GM06990 (cell line): ENCODE measurements around the gene SLC24A1.
"Not testable (repeated sequence)": the region's sequence is repeated elsewhere in the genome, so short reads cannot be mapped to it uniquely, and the experiment has no call there.

Experiments used
- DNase-seq: peaks from one replicate; pipeline ENCODE4 v3.0.0-alpha.2; 2011; ENCODE audit not compliant: insufficient read length; ENCODE audit errors: extremely low read depth
- H3K27me3 ChIP-seq: replicated peaks from 2 replicates; pipeline ENCODE4 v1.6.0; 2011; ENCODE audit warnings: low read length; ENCODE audit not compliant: control insufficient read depth, insufficient read depth
- H3K36me3 ChIP-seq: 2 replicates; pipeline ENCODE4 v1.5.1; 2011; ENCODE audit warnings: low read length; ENCODE audit not compliant: control insufficient read depth, insufficient read depth
- H3K4me3 ChIP-seq: replicated peaks from 2 replicates; pipeline ENCODE4 v1.5.1; 2011; ENCODE audit warnings: low read depth, mild to moderate bottlenecking, control low read depth, low read length
- TF ChIP-seq, protein P1 (sequence below): IDR thresholded peaks from 2 replicates; pipeline ENCODE4 v1.5.1; 2011; ENCODE audit warnings: low read length, control low read depth, mild to moderate bottlenecking, inconsistent platforms; ENCODE audit not compliant: insufficient read depth, poor library complexity, severe bottlenecking

Gene SLC24A1

DNA sequence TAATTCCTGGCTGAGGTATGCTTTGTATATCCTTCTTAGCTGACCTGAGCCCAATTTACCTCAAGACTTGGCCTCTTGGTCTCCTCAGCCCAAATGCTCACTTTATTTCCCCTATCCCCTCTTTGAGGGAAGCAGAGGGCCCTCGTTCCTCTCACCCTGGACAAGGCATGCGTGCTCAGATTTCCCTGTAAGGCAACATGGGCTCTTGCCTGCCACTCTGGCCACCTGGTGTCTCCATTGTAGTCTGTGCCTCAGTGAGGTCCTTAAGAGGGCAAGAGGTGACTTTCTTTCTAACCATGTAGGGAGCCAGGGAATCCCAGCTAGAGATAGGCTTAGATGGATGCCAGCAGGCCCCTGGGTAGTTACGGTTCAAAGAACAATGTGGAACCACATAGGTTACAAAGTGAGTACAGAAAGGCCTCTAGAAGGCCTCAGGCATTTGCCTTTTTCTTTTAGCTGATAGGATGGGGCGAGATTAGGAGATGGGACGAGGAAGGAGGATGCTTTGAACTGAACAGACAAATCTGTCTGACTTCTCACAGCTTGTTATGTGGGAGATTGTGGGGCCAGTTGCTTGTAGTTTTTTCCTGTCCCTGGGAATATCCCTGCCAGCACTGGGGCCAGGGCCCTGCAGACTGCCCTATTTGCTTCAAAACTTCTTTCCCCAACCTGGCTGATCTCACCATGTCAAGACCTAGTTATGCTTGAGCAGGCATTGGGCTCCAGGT is 9.7 kb upstream of the SLC24A1 start:
- Histone ChIP-seq H3K4me3 (peak overlapping the region; percentile 86), H3K36me3 (peaks cover 1% of the 10 kb centered on the region; the same call in 1 of the 2 replicates), H3K27me3 (no peaks in the 10 kb centered on the region)
- DNase-seq, result no peak
- TF ChIP-seq, protein P1, sequence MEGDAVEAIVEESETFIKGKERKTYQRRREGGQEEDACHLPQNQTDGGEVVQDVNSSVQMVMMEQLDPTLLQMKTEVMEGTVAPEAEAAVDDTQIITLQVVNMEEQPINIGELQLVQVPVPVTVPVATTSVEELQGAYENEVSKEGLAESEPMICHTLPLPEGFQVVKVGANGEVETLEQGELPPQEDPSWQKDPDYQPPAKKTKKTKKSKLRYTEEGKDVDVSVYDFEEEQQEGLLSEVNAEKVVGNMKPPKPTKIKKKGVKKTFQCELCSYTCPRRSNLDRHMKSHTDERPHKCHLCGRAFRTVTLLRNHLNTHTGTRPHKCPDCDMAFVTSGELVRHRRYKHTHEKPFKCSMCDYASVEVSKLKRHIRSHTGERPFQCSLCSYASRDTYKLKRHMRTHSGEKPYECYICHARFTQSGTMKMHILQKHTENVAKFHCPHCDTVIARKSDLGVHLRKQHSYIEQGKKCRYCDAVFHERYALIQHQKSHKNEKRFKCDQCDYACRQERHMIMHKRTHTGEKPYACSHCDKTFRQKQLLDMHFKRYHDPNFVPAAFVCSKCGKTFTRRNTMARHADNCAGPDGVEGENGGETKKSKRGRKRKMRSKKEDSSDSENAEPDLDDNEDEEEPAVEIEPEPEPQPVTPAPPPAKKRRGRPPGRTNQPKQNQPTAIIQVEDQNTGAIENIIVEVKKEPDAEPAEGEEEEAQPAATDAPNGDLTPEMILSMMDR, result no peak

DNA sequence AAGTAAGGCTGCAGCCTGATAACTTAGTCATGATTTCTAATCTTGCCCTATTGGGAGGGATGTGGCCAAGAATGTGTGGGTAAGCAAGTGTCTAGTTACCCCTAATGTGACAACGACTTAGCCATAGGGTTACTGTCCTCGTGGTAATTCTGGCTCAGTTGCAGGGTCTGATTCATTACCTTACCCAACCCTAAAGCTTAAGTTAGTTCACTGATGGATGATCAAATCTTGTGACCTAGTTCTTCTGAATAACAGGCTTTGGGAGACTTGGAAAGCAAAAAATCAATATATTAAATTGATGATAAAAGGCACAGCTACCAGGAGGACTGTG is 9.2 kb upstream of the SLC24A1 start:
- H3K36me3 ChIP-seq, result no peaks in the 10 kb centered on the region
- H3K27me3 ChIP-seq, result no peaks in the 10 kb centered on the region
- no peak overlapping the region for H3K4me3 ChIP-seq
- no peak for DNase-seq
- TF ChIP-seq, protein P1, result no peak

DNA sequence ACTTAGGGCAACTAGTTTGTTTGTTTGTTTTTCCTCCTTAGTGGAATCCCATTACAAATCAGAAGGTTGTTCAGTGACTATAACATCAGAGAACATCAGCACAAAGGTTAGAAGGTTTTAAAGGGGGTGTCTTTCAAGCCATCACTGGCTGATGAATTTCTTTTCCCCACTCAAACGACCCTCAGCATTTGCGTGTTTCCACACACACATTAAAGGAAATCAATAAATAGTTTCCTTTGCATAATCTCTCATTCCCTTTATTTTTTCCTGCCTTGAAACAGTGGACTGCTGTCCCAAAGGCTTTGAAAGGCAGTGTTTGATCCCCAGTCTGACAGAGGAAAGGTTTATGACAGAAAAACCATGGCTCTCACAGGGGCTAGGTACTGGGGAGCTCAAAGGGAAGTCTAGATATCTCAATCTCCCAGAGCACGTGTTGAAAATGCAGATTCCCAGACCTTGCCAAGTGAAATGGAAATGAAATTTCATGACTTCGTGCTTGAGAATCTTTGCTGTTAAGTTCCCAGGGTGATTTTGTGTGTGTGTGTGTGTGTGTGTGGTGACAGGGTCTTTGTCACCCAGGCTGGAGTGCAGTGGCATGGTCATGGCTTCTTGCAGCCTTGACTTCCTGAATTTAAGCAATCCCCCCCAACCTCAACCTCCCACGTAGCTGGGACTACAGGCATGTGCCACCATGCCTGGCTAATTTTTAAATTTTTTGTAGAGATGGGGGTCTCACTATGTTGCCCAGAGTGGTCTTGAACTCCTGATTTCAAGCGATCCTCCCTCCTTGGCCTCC is 8.6 kb upstream of the SLC24A1 start:
- H3K4me3 ChIP-seq, result no peak overlapping the region
- no peak for DNase-seq
- H3K36me3 ChIP-seq, result no peaks in the 10 kb centered on the region
- TF ChIP-seq, protein P1, result no peak
- H3K27me3 ChIP-seq, result no peaks in the 10 kb centered on the region

DNA sequence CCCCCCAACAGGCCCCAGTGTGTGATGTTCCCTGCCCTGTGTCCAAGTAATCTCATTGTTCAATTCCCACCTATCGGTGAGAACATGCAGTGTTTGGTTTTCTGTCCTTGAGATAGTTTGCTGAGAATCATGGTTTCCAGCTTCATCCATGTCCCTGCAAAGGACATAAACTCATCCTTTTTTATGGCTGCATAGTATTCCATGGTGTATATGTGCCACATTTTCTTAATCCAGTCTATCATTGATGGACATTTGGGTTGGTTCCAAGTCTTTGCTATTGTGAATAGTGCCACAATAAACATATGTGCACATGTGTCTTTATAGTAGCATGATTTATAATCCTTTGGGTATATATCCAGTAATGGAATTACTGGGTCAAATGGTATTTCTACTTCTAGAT is 5.9 kb upstream of the SLC24A1 start:
- DNase-seq, H3K27me3 ChIP-seq, H3K4me3 ChIP-seq, H3K36me3 ChIP-seq: not testable (repeated sequence)

DNA sequence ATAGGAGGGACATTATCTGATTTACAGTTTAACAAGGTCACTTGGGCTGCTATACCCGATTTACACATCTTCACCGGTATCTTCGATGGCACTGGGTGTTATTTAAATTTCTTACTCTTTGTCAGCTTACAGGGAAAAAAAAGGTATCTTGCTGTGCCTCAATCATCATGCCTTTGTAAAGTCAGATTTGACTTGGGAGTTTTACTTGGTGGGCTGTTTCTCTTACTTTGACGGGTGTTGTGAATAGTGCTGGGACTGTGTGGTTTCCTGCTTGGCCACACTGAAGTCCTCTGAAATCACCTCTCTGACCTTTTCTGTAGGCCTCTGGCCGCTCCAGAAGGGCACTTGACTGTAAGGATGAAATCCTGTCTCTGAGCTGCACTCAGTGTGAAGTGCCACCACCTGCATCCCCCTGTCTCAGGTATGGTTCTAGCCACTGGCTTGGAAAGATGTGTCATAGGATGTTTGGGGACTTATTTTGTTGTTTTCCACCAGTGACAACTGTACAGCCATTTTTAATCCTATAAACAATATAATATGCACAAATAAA is 3.1 kb upstream of the SLC24A1 start:
- TF ChIP-seq, protein P1, result no peak
- DNase-seq, result no peak
- H3K36me3 ChIP-seq, result no peaks in the 10 kb centered on the region
- no peak overlapping the region for H3K4me3 ChIP-seq
- H3K27me3 ChIP-seq, result no peaks in the 10 kb centered on the region

DNA sequence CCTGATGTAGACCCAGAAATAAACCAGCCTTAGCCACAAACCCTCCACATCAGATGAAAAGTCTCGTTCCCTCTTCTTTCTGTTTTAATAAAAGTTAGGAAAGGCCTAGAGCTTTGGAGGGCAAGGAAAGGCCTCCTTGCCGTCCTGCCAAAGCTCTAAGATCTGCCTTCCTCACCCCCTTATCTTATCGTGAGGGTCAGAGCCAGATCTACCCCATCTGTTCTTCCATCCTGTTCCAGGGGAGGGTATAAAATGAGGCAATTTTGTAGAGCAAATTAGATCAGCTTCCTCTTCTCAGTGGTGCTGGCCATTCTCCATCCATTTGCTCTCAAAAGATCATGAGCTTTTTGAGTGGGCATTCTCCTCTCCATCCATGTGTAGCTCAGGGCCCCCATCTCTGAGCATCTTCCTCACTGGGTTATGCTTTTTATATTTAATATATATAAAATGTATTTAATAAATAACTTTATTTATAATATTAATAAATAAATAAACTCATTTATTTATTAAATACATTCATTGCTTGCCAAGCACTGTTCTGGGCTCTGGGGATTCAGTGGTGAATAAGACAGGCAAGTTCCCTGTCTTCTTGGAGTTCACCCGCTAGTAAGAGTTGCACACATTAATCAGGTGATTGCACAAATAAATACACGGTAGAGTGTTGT is 2.0 kb upstream of the SLC24A1 start:
- DNase-seq, result no peak
- TF ChIP-seq, protein P1, result no peak
- no peaks in the 10 kb centered on the region for H3K27me3 ChIP-seq
- no peaks in the 10 kb centered on the region for H3K36me3 ChIP-seq
- no peak overlapping the region for H3K4me3 ChIP-seq
